ENCODE measurements around the gene CER1.

- TF ChIP-seq, protein P1, sequence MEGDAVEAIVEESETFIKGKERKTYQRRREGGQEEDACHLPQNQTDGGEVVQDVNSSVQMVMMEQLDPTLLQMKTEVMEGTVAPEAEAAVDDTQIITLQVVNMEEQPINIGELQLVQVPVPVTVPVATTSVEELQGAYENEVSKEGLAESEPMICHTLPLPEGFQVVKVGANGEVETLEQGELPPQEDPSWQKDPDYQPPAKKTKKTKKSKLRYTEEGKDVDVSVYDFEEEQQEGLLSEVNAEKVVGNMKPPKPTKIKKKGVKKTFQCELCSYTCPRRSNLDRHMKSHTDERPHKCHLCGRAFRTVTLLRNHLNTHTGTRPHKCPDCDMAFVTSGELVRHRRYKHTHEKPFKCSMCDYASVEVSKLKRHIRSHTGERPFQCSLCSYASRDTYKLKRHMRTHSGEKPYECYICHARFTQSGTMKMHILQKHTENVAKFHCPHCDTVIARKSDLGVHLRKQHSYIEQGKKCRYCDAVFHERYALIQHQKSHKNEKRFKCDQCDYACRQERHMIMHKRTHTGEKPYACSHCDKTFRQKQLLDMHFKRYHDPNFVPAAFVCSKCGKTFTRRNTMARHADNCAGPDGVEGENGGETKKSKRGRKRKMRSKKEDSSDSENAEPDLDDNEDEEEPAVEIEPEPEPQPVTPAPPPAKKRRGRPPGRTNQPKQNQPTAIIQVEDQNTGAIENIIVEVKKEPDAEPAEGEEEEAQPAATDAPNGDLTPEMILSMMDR (IDR thresholded peaks at IDR 0.05; ENCODE audit: low read depth, low read length, poor library complexity, severe bottlenecking): no peak
- TF ChIP-seq EZH2phosphoT487 (IDR thresholded peaks at IDR 0.05; ENCODE audit: borderline replicate concordance, low read length): no peak
Observed at GRCh38 chr9:14677872-14678271, 44.7 kb downstream of the CER1 start.
